Measurements from ENCODE around the gene HEATR5A.
A peak's percentile ranks its signal among the peaks of the same experiment; 100 is the strongest.
"Not testable (repeated sequence)": the region's sequence is repeated elsewhere in the genome, so short reads cannot be mapped to it uniquely, and the experiment has no call there.

HEATR5A gene

GRCh38 chr14:31420319-31421111 lies at the start of gene HEATR5A:
TSS of gene HEATR5A (minus strand) at chr14:31420550. CDS start at chr14:31402975, 17,575 bp downstream.
- peaks cover 26% of the 10 kb centered on the region in 2 experiments for H3K4me1 ChIP-seq (ENCODE audit: control insufficient read depth in 1 of 2, insufficient read depth in 1 of 2, low read depth in 1 of 2, low read length in 1 of 2)
- no peaks in the 10 kb centered on the region for H3K9me3 ChIP-seq
- H3K36me3 ChIP-seq: no peaks in the 10 kb centered on the region
- peak; percentile 80 for TF ChIP-seq CTCF (IDR thresholded peaks at IDR 0.05)
- peak within 1 kb of the TSS; percentile 87 to 92 for H3K4me3 ChIP-seq (ENCODE audit: low read depth in 1 of 2, low read length in 1 of 2)
- peak within 1 kb of the TSS; percentile 81 for H3K27ac ChIP-seq
- no peaks in the 10 kb centered on the region for H3K27me3 ChIP-seq

- TF ChIP-seq CTCF (IDR thresholded peaks at IDR 0.05): no peak
- H3K36me3 ChIP-seq: no peaks in the 10 kb centered on the region
These were observed 46.2 kb upstream of the HEATR5A start for GRCh38 chr14:31466554-31466953.

DNA sequence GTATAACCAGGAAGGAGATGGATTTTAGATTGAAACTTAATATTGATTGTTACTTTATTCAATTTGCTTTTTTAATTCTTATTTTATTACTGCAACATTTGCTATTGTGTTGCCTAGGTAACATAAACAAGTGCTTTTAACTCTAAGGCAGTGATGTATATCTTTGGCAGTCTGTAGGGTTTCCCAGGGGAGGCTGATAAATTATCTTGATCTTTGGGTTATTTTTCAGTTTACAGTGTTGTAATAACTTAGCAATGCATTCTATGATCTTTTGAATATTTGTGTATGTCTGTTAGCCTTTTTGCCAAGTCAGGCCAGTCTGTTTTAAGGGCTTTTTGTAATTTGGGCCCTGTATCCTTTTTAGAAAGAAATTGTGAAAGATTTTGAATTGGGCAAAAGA lies 44.8 kb upstream of the HEATR5A start:
- no peak for TF ChIP-seq CTCF (IDR thresholded peaks at IDR 0.05)
- Histone ChIP-seq H3K9me3 (no peaks in the 10 kb centered on the region), H3K4me1 (ENCODE audit: control insufficient read depth in 1 of 2, insufficient read depth in 1 of 2, low read depth in 1 of 2, low read length in 1 of 2) (no peaks in the 10 kb centered on the region), H3K27me3 (no peaks in the 10 kb centered on the region), H3K4me3 (ENCODE audit: low read depth in 1 of 2, low read length in 1 of 2) (no peak overlapping the region), H3K27ac (no peak overlapping the region), H3K36me3 (no peaks in the 10 kb centered on the region)

More at GRCh38 chr14:31466554-31466953, 46.2 kb upstream of the HEATR5A start:
- no peaks in the 10 kb centered on the region for H3K4me1 ChIP-seq (ENCODE audit: control insufficient read depth in 1 of 2, insufficient read depth in 1 of 2, low read depth in 1 of 2, low read length in 1 of 2)
- H3K27ac ChIP-seq: no peak overlapping the region
- no peaks in the 10 kb centered on the region for H3K9me3 ChIP-seq
- H3K4me3 ChIP-seq (ENCODE audit: low read depth in 1 of 2, low read length in 1 of 2): no peak overlapping the region
- H3K27me3 ChIP-seq: no peaks in the 10 kb centered on the region

DNA sequence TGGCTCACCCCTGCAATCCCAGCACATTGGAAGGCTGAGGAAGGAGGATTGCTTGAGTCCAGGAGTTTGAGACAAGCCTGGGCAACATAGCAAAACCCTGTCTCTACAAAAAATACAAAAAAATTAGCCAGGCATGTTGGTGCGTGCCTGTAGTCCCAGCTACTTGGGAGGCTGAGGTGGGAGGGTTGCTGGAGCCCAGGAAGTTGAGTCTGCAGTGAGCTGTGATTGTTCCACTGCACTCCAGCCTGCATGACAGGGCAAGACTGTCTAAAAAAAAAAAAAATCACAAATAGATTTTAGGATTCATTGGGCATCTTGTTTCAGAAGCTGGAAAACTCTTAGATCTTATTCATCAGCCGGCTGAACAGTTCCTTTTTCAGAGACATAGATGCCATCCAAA lies 42.1 kb upstream of the HEATR5A start:
- H3K36me3 ChIP-seq; H3K27me3 ChIP-seq; H3K9me3 ChIP-seq; H3K27ac ChIP-seq; H3K4me3 ChIP-seq (ENCODE audit: low read depth in 1 of 2, low read length in 1 of 2): not testable (repeated sequence)
- H3K4me1 ChIP-seq (ENCODE audit: control insufficient read depth in 1 of 2, insufficient read depth in 1 of 2, low read depth in 1 of 2, low read length in 1 of 2): peaks cover 8 to 14% of the 10 kb centered on the region in 2 experiments

DNA sequence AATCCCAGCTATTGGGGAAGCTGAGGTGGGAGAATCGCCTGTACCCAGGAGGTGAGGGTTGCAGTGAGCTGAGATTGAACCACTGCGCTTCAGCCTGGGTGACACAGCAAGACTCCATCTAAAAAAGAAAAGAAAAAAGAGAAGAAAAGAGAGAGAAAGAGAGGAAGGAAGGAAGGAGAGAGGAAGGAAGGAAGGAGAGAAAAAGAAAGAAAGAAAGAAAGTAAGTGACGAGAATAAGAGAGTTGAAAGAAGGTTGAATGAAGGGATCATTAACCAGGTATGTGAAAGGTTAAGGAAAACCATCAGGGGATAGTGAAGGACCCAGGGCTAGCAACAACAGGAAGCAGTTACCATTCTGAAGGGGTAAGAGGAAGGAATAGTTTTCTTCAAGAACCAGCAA lies 41.2 kb upstream of the HEATR5A start:
- H3K36me3 ChIP-seq: no peaks in the 10 kb centered on the region
- H3K27ac ChIP-seq: no peak overlapping the region

More for the DNA sequence above, 41.2 kb upstream of the HEATR5A start:
- no peak for TF ChIP-seq CTCF (IDR thresholded peaks at IDR 0.05)
- no peaks in the 10 kb centered on the region for H3K9me3 ChIP-seq
- no peaks in the 10 kb centered on the region for H3K27me3 ChIP-seq
- peaks cover 16 to 20% of the 10 kb centered on the region in 2 experiments for H3K4me1 ChIP-seq (ENCODE audit: control insufficient read depth in 1 of 2, insufficient read depth in 1 of 2, low read depth in 1 of 2, low read length in 1 of 2)
- no peak overlapping the region for H3K4me3 ChIP-seq (ENCODE audit: low read depth in 1 of 2, low read length in 1 of 2)
